ENCODE results near the gene ENTPD1.

DNA sequence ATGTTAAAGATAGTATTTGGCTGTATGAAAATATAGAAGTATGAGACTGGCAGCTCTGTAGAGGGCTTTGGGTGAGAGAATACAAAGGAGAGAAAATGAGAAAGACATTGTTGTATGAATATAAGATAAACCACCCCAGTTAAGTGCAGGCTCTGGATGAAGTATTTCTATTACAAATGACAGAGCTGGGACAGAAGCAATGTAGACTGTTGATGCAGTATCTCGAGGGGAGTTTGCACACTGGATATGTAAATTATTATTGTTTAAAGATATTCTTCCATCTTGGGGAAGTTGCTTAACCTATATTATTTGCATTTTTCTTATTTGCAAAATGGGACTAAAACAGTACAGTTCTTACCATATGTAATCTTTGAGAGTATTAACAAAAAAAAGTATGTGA is 31.5 kb downstream of the ENTPD1 start:
- TF ChIP-seq, protein P1, sequence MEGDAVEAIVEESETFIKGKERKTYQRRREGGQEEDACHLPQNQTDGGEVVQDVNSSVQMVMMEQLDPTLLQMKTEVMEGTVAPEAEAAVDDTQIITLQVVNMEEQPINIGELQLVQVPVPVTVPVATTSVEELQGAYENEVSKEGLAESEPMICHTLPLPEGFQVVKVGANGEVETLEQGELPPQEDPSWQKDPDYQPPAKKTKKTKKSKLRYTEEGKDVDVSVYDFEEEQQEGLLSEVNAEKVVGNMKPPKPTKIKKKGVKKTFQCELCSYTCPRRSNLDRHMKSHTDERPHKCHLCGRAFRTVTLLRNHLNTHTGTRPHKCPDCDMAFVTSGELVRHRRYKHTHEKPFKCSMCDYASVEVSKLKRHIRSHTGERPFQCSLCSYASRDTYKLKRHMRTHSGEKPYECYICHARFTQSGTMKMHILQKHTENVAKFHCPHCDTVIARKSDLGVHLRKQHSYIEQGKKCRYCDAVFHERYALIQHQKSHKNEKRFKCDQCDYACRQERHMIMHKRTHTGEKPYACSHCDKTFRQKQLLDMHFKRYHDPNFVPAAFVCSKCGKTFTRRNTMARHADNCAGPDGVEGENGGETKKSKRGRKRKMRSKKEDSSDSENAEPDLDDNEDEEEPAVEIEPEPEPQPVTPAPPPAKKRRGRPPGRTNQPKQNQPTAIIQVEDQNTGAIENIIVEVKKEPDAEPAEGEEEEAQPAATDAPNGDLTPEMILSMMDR (IDR thresholded peaks at IDR 0.05): no peak
- TF ChIP-seq EP300 (IDR thresholded peaks at IDR 0.05) (no peak), POLR2AphosphoS5 (IDR thresholded peaks at IDR 0.05) (no peak)

Data from upper lobe of left lung (tissue), 4 donors.